ENCODE measurements around the gene FGD2.
"Not testable (repeated sequence)": the region's sequence is repeated elsewhere in the genome, so short reads cannot be mapped to it uniquely, and the experiment has no call there.

Gene FGD2

GRCh38 chr6:36989264-36989663, 16.2 kb upstream of the FGD2 start:
- no peak for DNase-seq (ENCODE audit: low read depth, low spot score)

DNA sequence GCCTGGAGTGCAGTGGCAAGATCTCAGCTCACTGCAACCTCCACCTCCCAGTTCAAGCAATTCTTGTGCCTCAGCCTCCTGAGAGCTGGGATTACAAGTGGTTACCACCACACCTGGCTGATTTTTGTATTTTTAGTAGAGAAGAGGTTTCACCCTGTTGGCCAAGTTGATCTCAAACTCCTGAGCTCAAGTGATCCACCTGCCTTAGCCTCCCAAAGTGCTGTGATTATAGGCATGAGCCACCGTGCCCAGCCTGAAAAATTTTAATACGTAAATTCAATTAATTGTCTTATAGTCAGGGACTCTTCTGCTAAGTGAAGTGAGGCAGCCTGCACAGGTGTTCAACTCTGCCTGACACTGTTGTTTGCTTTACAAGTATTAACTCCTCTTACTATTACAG, 15.1 kb upstream of the FGD2 start:
- not testable (repeated sequence) for DNase-seq (ENCODE audit: low read depth, low spot score)

DNA sequence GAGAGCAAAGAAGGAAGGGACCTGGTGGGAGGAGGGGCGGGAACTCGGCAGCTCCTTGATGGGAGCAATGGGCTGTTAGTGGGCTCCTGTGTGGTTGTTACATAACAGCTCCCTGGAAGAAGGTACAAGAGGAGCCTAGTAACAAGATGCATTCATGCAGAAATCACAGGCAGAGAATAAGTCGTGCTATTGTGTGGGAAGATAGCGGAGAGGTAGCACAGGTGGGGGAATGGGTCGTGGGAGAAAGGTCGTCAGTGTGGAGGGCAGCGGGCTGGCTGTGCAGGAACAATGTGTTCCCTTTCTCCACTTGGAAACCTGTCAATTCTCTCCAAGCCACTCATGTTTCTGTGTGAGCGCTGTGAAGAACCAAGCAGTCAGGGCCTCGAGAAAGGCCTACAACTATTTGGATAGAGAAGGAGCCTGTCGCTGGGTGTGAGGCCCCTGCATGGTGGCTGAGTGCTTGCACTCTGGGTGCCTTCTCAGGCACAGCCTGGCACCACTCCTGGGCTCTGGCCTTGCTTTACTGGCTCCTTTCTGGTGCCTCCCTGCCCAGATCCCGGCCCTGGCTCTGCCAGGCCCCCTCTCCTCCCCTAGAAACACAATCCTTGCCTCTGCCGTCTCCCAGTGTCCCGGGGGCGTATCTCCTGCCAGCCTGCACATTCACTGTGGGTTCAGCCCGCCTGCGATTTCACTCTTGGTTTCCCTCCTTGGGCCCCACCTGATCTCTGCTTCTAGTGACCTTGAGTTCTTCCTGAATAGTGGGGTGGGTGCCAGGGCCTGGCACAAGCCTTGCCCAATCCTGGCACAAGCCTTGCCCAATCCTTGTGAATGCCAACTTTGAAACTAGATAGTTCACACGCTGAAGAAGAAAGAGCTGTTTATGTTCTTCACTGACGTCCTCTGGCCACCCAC, 7.4 kb upstream of the FGD2 start:
- DNase-seq (ENCODE audit: low read depth, low spot score), result no peak

DNA sequence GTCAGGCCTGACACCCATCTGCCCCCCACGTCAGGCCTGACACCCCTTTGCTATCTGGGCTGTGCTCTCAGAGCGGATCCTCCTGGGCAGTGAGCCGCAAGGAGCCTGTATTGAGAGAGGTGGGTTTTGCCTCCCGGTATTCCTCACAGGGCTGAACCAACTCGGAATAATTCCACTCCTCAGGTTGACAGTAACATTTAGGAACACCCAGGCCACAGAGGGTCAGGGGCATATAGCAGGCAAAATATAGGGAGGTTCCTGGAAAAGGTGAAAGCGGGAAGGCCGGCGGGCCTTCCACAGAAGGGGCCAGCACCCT, 6.8 kb upstream of the FGD2 start:
- no peak for DNase-seq (ENCODE audit: low read depth, low spot score)

DNA sequence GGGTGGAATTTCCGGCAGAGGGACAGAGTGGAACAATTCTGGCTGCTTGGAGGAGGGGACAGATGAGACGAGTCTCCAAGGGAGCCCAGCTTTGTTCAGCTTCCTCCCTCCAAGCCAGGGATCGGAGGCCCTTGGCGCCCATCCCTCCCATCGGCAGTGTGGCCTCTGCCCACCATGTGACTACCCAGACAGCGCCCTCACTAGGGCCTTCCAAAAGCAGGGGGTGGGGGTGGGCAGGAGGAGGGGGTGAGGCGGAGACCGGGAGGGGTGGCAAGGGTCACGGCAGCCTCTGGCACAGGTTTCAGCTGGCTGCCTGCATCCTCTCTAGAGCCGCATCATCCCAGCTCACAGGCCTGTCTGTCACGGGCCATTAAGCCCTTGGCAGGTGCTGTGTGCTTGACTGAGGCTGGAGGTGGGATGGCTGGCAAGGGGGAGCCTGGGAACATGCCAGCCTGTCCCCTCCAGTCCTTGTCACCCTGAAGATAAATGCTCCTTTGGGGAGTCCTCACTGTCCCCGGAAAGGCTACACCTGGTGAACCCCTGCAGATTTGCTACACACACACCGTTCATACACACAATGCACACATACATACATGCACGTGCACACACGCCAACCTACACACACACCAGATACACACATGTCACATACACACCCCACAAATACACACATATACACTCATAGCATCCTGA, 6.2 kb upstream of the FGD2 start:
- DNase-seq (ENCODE audit: low read depth, low spot score), result no peak

DNA sequence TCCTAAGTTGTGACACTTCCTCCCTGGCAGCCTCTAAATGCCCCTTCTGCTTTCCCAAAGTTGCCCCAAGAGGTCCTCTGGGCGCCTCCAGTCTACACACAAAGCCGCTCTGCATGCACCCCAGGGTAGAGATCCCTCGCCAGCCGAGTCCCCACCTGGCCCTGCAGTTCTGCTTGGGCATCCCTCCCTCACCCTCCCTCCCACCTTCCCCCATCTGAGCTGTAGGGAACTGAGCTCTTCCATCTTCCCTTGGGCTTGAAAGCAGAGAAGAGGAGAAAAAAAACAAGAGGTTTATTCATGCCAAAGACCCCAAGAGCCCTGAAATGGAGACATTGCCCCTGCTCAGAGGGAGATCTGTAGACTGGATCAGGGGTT, 5.7 kb upstream of the FGD2 start:
- DNase-seq (ENCODE audit: low read depth, low spot score), result no peak

- DNase-seq (ENCODE audit: low read depth, low spot score), result no peak
These were observed 1.1 kb upstream of the FGD2 start for GRCh38 chr6:37004044-37004980.

DNA sequence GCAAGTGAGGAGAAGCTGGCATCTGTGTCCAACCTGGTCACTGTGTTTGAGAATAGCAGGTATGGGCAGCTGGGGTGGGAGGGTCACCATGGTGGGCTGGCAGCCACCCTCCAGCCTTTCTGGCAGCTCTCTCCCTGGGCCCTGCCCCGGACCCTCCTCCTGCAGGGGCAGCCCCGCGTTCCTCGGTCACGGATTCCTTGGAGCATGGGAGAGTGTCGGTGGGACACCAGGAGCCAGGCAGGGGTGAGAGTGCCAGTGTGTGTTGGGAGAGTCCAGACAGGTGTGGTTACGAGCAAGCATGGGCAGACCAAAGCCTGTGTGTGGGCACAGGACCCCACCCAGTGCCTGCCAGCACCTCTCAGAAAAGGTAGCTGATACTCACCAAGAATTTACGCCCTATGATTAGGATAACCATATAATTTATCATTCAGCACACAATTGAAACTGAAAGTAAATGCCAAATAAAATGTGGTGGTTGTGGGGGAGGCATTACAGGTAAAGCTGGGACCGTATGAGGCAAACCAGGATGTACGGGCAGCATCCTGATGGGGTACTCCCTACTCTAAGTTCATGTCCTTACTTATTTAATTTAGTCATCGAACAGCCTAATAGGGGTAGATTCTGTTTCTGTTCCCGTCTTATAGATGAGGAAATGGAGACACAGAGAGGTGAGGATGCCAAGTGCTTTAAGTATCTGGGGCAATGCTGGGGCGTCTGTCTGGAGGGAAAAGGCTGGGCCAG, 542 bp downstream of the FGD2 start:
- no peak for DNase-seq (ENCODE audit: low read depth, low spot score)

- DNase-seq (ENCODE audit: low read depth, low spot score), result no peak
These were observed 1.4 kb downstream of the FGD2 start for GRCh38 chr6:37006793-37007339.

GRCh38 chr6:37007340-37008043, 2.0 kb downstream of the FGD2 start:
- DNase-seq (ENCODE audit: low read depth, low spot score), result no peak

DNA sequence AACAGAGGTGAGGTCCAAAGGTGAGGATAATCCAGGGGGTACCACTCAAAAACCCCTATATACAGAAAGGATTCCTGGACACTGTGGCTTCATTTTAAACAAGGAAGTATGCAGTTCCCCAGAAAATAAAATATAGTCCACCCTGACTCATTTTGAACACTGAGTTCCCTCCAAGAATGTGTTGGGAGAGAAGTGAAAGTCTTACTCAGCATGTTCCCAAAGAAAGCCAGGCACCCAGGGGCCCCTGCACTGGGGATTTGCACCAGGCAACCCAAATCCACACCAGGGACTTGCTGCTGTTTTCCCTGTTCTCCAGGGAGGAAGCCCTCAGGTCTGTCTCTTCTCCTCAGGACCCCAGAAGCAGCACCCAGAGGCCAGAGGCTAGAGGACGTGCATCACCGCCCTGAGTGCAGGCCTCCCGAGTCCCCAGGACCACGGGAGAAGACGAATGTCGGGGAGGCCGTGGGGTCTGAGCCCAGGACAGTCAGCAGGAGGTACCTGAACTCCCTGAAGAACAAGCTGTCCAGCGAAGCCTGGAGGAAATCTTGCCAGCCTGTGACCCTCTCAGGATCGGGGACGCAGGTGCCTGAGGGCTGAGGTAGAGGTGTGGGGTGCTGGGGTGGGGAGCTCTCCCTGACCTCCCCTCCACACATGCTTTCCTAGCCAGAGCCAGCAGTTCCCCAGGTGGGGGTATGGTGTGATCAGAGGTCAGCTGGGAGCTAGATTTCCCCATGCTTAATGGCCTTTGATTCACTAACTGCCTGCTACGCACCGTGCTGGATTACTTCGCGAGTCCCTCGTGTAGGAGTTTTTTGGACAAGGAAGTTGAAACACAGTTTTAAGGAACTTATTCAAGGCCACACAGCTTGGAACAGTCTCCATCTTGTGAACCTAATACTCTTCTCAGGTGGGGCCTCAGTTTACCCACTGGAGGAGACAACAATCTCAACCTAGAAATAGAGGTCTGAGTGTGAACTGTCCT, 3.3 kb downstream of the FGD2 start:
- no peak for DNase-seq (ENCODE audit: low read depth, low spot score)

- DNase-seq (ENCODE audit: low read depth, low spot score), result no peak
These were observed 5.0 kb downstream of the FGD2 start for GRCh38 chr6:37010402-37010892.

GRCh38 chr6:37011656-37012378, 6.4 kb downstream of the FGD2 start:
- no peak for DNase-seq (ENCODE audit: low read depth, low spot score)

- DNase-seq (ENCODE audit: low read depth, low spot score), result no peak
These were observed 8.3 kb downstream of the FGD2 start for GRCh38 chr6:37013516-37014491.

DNA sequence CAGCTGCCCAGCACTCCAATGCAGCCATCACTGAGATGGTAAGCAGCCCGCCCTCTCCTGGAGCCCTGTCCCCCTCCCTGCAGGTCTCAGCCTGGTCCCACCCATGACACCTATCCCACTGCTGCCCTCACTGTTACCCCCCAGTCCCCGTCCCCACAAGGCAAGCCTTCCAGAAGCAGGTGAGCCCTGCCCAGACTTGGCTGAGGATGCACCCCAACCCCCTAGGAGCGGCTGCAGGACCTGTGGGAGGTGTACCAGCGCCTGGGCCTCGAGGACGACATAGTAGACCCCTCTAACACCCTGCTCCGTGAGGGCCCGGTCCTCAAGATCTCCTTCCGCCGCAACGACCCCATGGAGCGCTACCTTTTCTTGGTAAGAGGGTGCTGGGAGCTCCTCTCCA, 9.2 kb downstream of the FGD2 start:
- no peak for DNase-seq (ENCODE audit: low read depth, low spot score)

- DNase-seq (ENCODE audit: low read depth, low spot score), result no peak
These were observed 10.1 kb downstream of the FGD2 start for GRCh38 chr6:37015532-37015931.

DNA sequence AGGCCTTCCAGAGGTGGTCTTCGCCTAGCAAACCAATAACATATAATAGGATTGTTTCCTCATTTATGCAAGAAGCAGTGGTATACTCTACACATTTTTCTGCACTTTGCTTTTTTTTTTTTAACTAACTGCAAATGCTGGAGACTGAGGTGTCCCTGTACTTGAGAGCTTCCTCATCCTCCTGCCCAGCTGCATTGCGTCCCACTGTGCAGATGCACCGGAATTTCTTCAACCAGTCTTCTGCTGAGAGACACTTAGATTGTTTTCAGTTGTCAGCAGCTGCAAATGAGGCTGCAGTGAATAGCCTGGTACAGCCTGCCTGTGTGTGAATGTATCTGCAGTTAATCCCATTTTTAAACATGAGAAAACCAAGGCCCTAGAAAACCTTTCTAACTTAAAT, 11.5 kb downstream of the FGD2 start:
- no peak for DNase-seq (ENCODE audit: low read depth, low spot score)

Measured in activated naive CD8-positive, alpha-beta T cell treated with anti-CD3 and anti-CD28 coated beads, Interleukin-2, amount 50 U/mL, for 16 hours (primary cell).